Stimulated activated CD8-positive, alpha-beta memory T cell treated with anti-CD3 and anti-CD28 coated beads, Interleukin-15, amount 100 ng/mL, for 4 hours (primary cell): Measurements from ENCODE around the gene PRDX2.

ENCODE experiments used
- DNase-seq, 2 donors: peaks; one replicate each; pipeline ENCODE4 v3.0.0-alpha.2; 2020; ENCODE audit warnings: low read depth in 2 of 2

PRDX2 gene

GRCh38 chr19:12752056-12752781 lies 49.4 kb downstream of the PRDX2 start:
- no peak for DNase-seq

GRCh38 chr19:12751635-12752034 lies 50.0 kb downstream of the PRDX2 start, which contains the start of gene BEST2:
Gene BEST2 (plus strand): TSS chr19:12751791. CDS start chr19:12752593, 802 bp downstream.
- no peak for DNase-seq

GRCh38 chr19:12750851-12751250 lies 50.7 kb downstream of the PRDX2 start:
- no peak for DNase-seq

- DNase-seq, result no peak
These were observed 51.6 kb downstream of the PRDX2 start for GRCh38 chr19:12749938-12750521.

- no peak for DNase-seq
These were observed 53.1 kb downstream of the PRDX2 start for GRCh38 chr19:12748489-12748888.
